NCI-H748 (cell line): Measurements from ENCODE around the gene LYPD6B.

ENCODE experiments used
- DNase-seq: peaks from one replicate; lab custom pipeline; 2025; ENCODE audit not compliant: unreplicated experiment; lab: John Stamatoyannopoulos, UW

LYPD6B gene

GRCh38 chr2:149068996-149069888 is 30.7 kb downstream of the LYPD6B start:
- DNase-seq = no peak

GRCh38 chr2:149070681-149071320 is 32.3 kb downstream of the LYPD6B start:
- peak; percentile 83 for DNase-seq

GRCh38 chr2:149075105-149075504 is 36.6 kb downstream of the LYPD6B start:
- DNase-seq = no peak

- no peak for DNase-seq
These were observed 37.4 kb downstream of the LYPD6B start for GRCh38 chr2:149075853-149076252.

- DNase-seq = no peak
These were observed 38.4 kb downstream of the LYPD6B start for GRCh38 chr2:149076863-149077412.

GRCh38 chr2:149077861-149078260 is 39.4 kb downstream of the LYPD6B start:
- no peak for DNase-seq

GRCh38 chr2:149080099-149080498 is 41.6 kb downstream of the LYPD6B start:
- peak; percentile 11 for DNase-seq

GRCh38 chr2:149080971-149081370 is 42.5 kb downstream of the LYPD6B start:
- peak; percentile 88 for DNase-seq

- no peak for DNase-seq
These were observed 43.6 kb downstream of the LYPD6B start for GRCh38 chr2:149082079-149082478.

GRCh38 chr2:149082735-149083134 is 44.2 kb downstream of the LYPD6B start:
- DNase-seq = peak; percentile 94

GRCh38 chr2:149084924-149085795 is 46.7 kb downstream of the LYPD6B start:
- DNase-seq = no peak

- DNase-seq = peak; percentile 25
These were observed 49.3 kb downstream of the LYPD6B start for GRCh38 chr2:149087751-149088150.

GRCh38 chr2:149089068-149089467 is 50.6 kb downstream of the LYPD6B start:
- DNase-seq = no peak

- DNase-seq = no peak
These were observed 52.2 kb downstream of the LYPD6B start for GRCh38 chr2:149090706-149091105.

- no peak for DNase-seq
These were observed 55.1 kb downstream of the LYPD6B start for GRCh38 chr2:149093579-149093978.

GRCh38 chr2:149094217-149095015 is 55.9 kb downstream of the LYPD6B start:
- DNase-seq = no peak

GRCh38 chr2:149098701-149099100 is 60.2 kb downstream of the LYPD6B start:
- no peak for DNase-seq

- DNase-seq = no peak
These were observed 60.8 kb downstream of the LYPD6B start for GRCh38 chr2:149099298-149099697.

- DNase-seq = no peak
These were observed 62.5 kb downstream of the LYPD6B start for GRCh38 chr2:149100739-149101699.
